Chondrocyte (in vitro differentiated cells): Measurements from ENCODE around the gene SLC2A1. TPM values are rescaled to one million over a fixed set of nuclear protein-coding genes. Genes with fewer than 3 reads are reported as not detected.

ENCODE experiments used
- DNase-seq: peaks from one replicate; pipeline ENCODE4 v3.0.0; 2021; ENCODE audit warnings: mixed read lengths, low spot score
- H3K27ac Mint-ChIP-seq: one replicate; pipeline ENCODE4 v1.8.0; 2021; ENCODE audit warnings: mild to moderate bottlenecking, moderate library complexity, mixed read lengths; ENCODE audit not compliant: unreplicated experiment
- H3K27me3 Mint-ChIP-seq: 2 replicates; pipeline ENCODE4 v1.8.0; 2021; ENCODE audit warnings: low read depth, mixed read lengths
- H3K36me3 Mint-ChIP-seq: 2 replicates; pipeline ENCODE4 v1.8.0; 2021; ENCODE audit warnings: low read depth, mixed read lengths
- H3K4me1 Mint-ChIP-seq: 2 replicates; pipeline ENCODE4 v1.8.0; 2021; ENCODE audit warnings: low read depth, mild to moderate bottlenecking, mixed read lengths
- H3K4me3 Mint-ChIP-seq: one replicate; pipeline ENCODE4 v1.8.0; 2021; ENCODE audit warnings: mild to moderate bottlenecking, moderate library complexity, mixed read lengths; ENCODE audit not compliant: unreplicated experiment
- H3K9me3 Mint-ChIP-seq: 2 replicates; pipeline ENCODE4 v1.8.0; 2021; ENCODE audit warnings: low read depth, mixed read lengths
- CTCF ChIP-seq: fragments of 200-600 bp; sonication (generic); IDR thresholded peaks from 2 replicates; pipeline ENCODE4 v1.5.0; 2021; ENCODE audit warnings: antibody characterized with exemption, mild to moderate bottlenecking, moderate library complexity
- total RNA-seq: library from RNA; stranded (reverse); gene quantifications from 3 replicates; pipeline ENCODE4 v1.2.1, GENCODE V29; 2021

The SLC2A1 gene
- total RNA-seq, 1 donor from 2014 or later, result 190 TPM

DNA sequence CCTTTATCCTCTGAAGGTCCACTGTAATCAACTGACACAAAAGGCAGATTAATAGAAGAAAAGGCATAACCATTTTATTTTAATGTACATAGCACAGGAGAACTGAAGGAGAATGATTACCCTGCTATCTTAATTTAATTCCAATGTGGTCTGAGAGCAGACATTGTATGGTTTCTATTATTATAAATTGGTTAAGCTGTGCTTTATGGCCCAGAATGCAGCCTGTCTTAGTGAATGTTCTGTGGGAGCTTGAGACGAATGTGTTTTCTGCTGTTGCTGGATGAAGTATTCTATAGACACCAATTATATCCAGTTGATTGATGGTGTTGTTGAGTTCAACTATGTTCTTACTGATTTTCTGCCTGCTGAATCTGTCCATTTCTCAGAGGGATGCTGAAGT is 25.0 kb upstream of the SLC2A1 start:
- DNase-seq, result no peak
- Mint-ChIP-seq H3K4me1 (peaks cover 36% of the 10 kb centered on the region), H3K36me3 (no peaks in the 10 kb centered on the region), H3K27me3 (no peaks in the 10 kb centered on the region), H3K4me3 (no peak overlapping the region), H3K27ac (no peak overlapping the region), H3K9me3 (no peaks in the 10 kb centered on the region)
- no peak for TF ChIP-seq CTCF

DNA sequence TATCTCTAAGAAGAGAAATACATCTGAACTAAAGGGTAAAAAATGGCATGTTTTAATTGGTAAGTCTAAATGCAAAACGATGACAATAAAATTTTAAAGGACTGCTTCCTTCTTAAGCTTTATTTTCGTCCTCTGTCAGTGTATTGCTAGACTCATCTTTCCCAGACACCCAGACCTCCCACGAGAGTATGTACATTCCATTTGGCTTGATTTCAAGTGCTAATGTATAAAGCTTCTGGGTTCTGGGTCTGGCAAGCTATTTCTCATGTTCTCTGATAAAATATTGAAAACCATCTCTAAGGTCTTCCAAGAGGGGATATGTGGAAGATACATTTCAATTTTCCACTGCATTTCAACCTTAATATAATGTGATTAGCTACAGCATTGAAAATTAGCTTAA is 24.6 kb upstream of the SLC2A1 start:
- no peaks in the 10 kb centered on the region for H3K36me3 Mint-ChIP-seq

DNA sequence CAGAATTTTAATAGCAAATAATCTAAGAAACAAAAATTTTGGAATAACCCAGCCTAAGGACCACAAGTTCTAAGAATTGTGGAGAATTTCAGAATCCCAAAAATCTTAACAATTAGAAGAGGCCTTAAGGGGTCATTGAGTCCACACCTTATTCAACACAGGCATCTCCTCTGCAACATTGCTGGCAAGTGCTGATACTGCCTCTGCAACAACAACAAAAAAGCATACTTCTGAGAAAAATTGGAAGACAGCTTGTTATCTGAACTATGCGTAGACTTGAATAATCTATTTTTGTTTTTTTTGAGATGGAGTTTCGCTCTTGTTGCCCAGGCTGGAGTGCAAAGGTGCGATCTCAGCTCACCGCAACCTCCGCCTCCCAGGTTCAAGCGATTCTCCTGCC is 24.0 kb upstream of the SLC2A1 start:
- Mint-ChIP-seq H3K27ac (no peak overlapping the region), H3K36me3 (peaks cover 2% of the 10 kb centered on the region), H3K27me3 (no peaks in the 10 kb centered on the region), H3K9me3 (no peaks in the 10 kb centered on the region), H3K4me3 (no peak overlapping the region), H3K4me1 (peaks cover 43% of the 10 kb centered on the region)
- TF ChIP-seq CTCF, result no peak
- no peak for DNase-seq

More for the DNA sequence above, 24.6 kb upstream of the SLC2A1 start:
- TF ChIP-seq CTCF, result no peak
- no peak overlapping the region for H3K4me3 Mint-ChIP-seq
- H3K27me3 Mint-ChIP-seq, result no peaks in the 10 kb centered on the region
- H3K4me1 Mint-ChIP-seq, result peaks cover 40% of the 10 kb centered on the region
- no peak overlapping the region for H3K27ac Mint-ChIP-seq
- no peaks in the 10 kb centered on the region for H3K9me3 Mint-ChIP-seq
- DNase-seq, result no peak

DNA sequence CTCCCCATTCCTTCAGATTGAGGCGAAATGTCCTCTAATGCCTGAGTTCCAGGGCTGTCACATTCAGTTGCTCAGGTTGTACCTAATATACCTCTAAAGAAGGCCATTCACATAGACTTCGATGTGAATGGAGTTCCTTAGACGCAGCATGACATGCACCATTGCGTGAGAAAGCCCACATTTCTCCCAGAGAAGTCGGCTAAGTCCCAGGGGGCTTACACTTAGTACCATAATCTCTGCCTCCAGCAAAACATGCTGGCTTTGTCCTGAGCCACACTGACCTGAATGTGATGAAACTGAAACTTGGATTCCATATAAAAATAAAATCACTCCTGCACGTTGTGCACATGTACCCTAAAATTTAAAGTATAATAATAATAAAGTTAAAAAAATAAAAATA is 23.2 kb upstream of the SLC2A1 start:
- H3K9me3 Mint-ChIP-seq, result no peaks in the 10 kb centered on the region
- peaks cover 43% of the 10 kb centered on the region for H3K4me1 Mint-ChIP-seq
- peaks cover 2% of the 10 kb centered on the region for H3K36me3 Mint-ChIP-seq
- no peak for TF ChIP-seq CTCF
- no peak overlapping the region for H3K4me3 Mint-ChIP-seq
- no peaks in the 10 kb centered on the region for H3K27me3 Mint-ChIP-seq
- no peak overlapping the region for H3K27ac Mint-ChIP-seq
- DNase-seq, result no peak

DNA sequence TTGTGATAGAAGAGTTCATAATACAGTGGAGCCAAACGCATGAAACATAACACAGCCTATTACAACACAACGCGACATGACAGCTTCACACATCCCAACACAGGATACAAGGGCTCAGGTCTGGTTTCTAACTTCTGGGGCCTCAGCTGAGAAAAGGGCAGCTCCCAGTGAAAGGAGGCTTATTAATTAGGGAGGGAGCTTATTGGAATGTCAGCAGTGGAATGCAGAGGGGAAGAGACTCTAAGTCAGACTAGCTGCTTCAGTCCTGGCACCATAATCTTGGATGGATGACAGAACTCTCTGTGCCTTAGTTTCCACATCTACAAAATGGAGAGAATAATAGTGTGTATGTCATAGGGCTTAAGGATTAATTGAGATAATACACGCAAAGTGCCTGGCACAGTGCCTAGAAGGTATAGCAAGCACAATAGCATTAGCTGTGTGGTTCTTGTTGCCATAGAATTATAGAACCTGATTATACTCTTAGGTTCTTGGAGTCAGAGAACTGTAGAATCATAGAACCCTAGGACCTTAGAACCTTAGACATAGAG is 22.7 kb upstream of the SLC2A1 start:
- no peaks in the 10 kb centered on the region for H3K9me3 Mint-ChIP-seq
- H3K27me3 Mint-ChIP-seq, result no peaks in the 10 kb centered on the region
- H3K27ac Mint-ChIP-seq, result no peak overlapping the region
- peaks cover 43% of the 10 kb centered on the region for H3K4me1 Mint-ChIP-seq
- no peak overlapping the region for H3K4me3 Mint-ChIP-seq
- no peak for DNase-seq
- H3K36me3 Mint-ChIP-seq, result peaks cover 2% of the 10 kb centered on the region
- TF ChIP-seq CTCF, result no peak
